T-helper 1 cell treated with Interleukin-12 subunit alpha and Interleukin-12 subunit beta and Interleukin-4 antibody, amounts not matched to agents 30 ng/mL and 1 ng/mL, for 36 hours (primary cell): ENCODE data around the gene PHF19. TPM values are rescaled to one million over a fixed set of nuclear protein-coding genes. Genes with fewer than 3 reads are reported as not detected.

Source experiments
- intact Hi-C: fragments of 100-400 bp; cut with micrococcal nuclease; formaldehyde crosslinking; loops from one replicate; pipeline ENCODE4 v1.15.1; 2024
- total RNA-seq: library from RNA; stranded (reverse); gene quantifications from 2 replicates; pipeline ENCODE4 v1.2.3, GENCODE V29; 2022

PHF19 gene
- 207 and 213 TPM in 2 replicates for total RNA-seq

- intact Hi-C loops: loop anchor here (1.0 to 2.0 kb wide), 7 partner anchors 9 to 324 kb away; partner anchors contain the start of genes RAB14 and TRAF1
Observed at GRCh38 chr9:120876842-120877240, at the start of gene PHF19. TSS of gene PHF19 (minus strand) at chr9:120877188. CDS start at chr9:120874741, 2,447 bp downstream.

DNA sequence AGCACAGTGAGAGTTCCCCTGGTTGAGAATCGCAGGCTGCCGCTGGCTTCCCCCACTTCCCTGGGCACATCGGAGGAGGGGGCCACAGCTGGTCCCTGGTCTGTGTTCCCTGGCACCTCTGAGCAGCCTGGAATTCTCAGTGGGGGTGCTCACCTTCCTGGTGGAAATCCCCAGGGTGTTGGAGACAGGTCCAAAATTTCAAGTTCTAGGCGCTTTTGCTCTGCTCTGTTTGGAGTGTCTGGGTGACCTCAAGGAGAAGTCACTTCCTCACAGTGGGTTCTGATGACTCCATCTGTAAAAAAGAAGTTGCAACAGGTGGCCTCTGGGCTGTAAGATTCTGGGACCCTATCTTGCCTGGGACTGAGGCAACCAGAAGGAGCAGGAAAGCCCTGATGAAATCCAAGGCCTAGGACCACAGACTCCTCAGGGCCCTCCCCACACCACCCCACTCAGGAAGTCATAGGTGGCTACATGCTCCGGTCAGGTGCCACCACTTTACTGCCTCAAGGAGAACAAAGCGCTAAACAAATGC, 49.5 kb upstream of the PHF19 start, which contains the start of gene TRAF1:
TSS of gene TRAF1 (minus strand) at position 400 of the 532 bp plus-strand sequence. CDS start 721 bp downstream, outside the sequence.
- intact Hi-C loops: loop anchor here (1.0 to 2.0 kb wide), 8 partner anchors 10 to 274 kb away; partner anchors contain the start of genes CNTRL, FBXW2, MEGF9 and RAB14

DNA sequence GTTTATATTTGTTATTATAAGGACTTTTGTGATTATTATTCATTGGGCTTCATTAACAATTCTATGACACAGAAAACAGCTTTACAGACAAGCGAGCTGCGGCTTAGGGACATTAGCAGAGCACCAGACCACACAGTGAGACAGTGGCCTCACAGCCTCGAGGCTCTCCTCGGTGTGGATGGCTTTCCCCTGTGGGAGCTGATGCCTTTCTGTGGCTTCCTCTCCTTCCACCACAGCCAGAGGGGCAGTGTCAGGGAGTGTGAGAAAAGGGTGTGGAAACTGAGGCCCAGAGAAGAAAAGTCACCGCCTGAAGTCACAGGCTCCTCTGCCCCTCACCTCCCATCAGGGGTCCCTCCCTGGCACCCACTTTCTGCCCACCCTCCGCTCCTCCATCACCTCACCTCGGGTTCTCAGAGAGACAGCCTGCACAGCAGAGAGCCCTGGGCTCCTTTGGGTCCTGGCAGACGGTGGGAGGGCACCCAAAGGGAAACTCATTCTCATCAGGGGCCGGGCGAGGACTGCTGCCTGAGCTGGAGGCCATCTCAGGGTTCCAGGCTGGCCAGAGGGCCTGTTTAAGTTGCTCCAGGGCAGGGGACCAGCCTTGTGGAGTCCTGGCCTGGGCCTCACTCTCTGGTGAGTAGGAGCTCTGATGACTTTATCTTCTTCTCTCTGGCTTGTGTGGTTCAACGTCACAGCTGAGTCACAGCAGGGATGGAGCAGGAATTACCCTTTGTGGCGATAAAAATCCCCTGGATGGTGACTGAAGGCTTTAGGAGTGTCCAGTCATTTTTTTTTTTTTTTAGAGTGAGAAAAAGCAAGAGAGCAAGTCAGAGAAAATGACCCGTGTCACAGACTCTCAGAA, 48.8 kb upstream of the PHF19 start:
- intact Hi-C loops: loop anchor here (1.0 to 2.0 kb wide), 10 partner anchors 9 to 275 kb away; partner anchors contain the start of genes CNTRL, FBXW2, MEGF9 and RAB14

DNA sequence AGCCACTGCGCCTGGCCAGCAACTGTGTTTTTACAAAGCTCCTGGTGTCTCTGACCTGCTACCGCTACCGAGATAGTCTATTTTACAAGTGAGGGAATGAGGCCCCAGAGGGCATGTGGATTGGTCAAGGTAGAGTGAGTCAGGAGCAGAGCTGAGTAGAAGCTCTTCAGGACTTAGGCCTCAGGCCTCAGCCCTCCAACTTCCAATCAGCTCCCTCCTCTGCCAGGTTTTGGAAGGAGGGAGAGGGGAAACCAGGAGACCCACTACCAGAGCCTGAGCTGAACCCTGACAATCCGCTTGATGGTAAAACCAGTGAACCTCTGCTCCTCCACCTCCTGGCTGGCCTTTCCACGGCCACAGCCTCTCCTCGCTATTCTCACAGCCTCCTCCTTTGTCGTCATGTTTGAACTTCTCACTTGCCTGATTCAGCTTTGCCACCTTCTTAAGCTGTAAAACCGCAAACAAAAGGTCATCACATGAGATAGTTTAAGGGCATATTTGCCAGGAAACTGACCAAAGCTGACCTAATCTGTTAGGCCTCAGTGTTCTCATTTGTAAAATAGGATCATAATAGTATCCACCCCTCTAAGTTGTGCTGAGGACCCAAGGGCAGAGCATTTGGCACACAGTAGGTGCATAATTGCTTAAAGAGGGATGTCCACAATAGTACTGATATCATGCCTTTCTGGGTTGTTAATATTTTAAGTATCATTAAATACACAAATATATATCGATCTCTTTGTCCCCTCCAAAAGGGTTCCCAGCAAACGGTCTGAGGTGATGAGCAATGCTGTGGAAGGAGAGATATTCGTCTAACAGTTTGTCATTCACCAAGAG, 47.9 kb upstream of the PHF19 start:
- intact Hi-C loops: loop anchor here (1.0 to 2.0 kb wide), 2 partner anchors 9 to 14 kb away; no protein-coding TSS in a partner anchor

DNA sequence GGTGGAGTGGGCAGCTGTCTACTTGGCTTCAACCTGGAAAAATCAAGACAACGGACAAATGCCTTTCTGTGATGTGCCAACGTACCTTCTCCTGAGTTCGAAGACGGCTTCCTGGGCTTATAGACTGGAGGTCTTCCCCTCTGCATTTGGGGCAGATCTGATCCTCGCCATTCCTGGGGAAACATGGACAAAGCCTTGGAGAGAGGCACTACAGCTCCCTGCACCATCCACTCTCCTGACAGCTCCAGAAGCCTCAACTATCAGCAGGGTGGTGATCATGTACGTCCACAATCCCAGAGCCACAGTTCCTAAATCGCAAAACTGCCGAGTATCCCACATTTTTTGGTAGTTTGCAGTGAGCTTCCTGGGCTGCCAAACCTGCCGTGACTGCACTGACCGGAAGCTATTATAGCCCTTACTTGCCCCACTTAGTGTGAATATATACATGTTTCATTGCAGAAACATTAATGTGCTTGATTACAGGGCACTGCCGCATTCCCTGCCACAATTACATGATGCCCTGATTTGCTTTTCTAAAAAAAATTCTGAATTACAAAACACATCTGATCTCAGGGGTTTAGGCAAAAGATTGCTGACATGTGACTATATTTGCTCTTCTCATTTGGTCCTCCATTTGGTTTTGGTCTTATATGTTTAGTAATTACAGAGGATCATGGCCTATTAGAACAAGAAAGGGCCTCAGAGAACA, 46.8 kb upstream of the PHF19 start:
- intact Hi-C loops: loop anchor here (2.0 kb wide), 1 partner anchor 13 kb away; no protein-coding TSS in a partner anchor

- intact Hi-C loops: no loop called here
Observed at GRCh38 chr9:120922404-120923195, 45.6 kb upstream of the PHF19 start.

- intact Hi-C loops: no loop called here
Observed at GRCh38 chr9:120921661-120922181, 44.7 kb upstream of the PHF19 start.

DNA sequence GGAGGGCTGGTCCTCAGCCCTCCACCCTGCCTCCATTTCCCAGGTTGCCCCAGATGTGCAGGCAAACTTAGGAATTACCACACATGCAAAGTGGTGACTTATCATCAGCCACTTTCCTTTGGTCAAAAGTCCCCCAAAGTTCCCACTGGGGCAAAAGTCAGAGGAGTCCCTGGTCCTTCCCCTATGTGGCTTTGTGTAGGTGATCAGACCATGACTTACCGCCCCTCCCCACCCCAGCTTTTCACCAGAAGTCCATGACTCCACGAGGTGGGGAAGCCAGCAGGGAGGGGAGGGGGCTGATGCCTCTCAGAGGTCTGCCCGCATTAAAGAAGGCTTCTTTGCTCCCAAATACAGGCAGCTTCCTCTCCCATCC, 43.8 kb upstream of the PHF19 start:
- intact Hi-C loops: no loop called here

DNA sequence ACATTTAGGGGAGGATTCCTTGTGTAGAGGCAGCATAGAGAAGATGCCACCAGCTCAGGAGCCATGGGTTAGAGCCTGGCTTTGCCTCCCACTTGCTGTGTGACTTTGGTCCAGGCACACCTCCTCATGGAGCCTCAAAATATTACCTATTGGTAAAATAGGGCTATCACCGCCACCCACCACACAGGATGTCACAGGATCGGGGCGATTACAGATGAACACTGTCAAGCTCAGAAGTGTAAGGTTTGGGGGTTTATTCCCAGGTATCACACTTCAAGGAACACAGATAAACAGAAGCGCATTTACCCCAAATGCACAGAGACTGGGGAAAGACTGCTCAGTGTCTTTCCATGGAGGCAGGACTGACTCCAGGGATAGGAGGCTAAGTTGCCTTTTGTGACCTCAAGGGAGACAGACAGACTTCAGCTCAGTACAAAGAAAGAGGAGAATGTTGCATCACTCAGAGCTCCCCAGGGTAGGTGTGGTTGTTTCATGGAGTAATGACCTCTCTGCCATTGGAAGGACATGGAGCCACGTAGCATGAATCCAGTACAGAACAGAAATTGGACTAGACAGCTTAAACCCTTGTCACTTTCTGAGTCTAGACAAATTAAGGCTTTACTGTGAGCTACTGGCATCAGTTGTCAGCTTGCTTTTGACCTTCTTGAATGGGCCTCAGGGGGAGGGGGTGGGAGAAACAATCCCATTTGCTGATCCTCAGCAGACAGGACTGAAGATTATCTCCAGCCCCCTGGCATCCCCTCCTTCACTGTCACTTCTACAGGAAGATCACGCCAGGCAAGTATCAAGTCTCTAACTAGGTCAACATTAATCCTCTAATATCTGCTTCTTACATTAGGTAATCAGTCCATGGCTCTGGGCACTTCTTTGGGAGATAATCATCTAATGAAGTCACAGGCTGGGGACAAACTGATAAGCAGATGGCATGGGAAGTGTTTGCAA, 43.1 kb upstream of the PHF19 start:
- intact Hi-C loops: no loop called here

DNA sequence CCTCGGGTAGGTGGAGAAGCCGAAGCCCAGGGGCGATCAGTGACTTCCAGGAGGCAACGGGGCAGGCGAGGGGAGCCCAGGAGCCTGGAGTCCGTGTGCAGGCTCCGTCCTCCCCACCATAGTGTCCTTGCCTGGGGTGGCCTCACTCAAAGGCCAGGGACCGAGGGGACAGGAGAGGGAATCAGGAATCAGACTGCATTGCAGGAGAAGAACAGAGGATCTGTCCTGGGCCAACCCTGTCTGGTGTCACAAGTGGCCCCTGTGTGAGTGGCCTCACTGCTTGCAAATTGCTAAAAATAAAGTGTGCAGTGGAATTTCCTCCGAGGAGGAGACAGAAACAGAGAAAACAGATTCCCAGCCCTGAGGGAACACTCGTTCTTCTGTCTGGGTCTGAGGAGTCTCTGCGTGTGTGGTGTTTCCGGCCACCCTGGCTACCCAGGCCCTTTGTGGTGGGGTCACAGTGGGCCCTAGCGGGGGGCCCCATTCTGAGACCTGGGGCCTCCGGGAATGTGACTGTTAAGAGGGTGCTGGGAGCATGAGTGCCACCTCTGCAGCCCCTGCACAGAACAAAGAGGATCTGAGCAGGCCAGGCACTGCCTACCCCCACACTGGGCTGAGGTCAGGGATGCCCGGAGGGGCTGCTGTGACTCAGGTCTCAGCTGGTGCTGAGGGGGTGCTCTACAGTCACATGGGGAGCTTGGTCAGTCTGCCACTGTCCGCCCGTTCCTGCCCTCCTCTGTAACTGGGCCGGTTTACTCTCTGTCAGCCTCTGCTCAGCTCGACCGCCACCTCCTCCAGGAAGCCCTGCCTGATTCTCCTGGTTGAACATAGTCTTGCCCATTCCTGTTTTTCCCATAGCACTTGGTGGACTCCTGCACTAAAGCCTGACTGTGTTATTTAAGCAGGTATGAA, 42.2 kb upstream of the PHF19 start:
- intact Hi-C loops: no loop called here

DNA sequence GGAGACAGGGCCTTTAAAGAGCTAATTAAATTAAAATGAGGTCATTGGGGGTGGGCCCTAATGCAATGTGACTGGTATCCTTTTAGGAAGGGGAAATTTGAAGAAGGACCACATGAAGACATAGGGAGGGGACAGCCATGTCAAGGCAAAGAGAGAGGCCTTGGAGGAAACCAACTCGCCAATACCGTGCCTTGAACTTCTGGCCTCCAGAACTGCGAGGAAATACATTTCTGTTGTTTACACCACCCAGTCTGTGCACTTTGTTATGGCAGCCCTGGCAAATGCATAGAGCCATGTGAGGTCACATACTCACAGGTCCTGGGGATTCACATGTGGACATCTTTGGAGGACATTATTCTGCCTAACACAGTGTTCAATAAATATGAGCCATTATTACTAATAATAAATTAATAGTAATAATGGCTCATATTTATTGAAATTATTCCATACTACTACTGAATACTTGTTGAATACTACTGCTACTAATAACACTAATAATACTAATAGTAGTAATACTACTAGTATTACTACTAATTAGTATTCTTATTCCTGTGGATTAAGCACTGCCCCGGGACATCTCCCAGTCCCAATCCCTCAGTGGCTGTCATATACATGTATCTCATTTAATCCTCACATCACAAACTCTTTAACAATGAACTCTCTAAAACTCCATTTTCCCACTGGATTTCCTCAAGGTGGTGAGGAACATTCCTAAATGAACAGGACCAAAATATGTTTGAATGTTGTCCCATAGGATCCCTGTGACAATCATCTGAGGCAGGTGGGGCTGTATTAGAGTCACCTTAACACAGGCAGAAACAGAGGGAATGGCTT, 41.2 kb upstream of the PHF19 start:
- intact Hi-C loops: no loop called here

DNA sequence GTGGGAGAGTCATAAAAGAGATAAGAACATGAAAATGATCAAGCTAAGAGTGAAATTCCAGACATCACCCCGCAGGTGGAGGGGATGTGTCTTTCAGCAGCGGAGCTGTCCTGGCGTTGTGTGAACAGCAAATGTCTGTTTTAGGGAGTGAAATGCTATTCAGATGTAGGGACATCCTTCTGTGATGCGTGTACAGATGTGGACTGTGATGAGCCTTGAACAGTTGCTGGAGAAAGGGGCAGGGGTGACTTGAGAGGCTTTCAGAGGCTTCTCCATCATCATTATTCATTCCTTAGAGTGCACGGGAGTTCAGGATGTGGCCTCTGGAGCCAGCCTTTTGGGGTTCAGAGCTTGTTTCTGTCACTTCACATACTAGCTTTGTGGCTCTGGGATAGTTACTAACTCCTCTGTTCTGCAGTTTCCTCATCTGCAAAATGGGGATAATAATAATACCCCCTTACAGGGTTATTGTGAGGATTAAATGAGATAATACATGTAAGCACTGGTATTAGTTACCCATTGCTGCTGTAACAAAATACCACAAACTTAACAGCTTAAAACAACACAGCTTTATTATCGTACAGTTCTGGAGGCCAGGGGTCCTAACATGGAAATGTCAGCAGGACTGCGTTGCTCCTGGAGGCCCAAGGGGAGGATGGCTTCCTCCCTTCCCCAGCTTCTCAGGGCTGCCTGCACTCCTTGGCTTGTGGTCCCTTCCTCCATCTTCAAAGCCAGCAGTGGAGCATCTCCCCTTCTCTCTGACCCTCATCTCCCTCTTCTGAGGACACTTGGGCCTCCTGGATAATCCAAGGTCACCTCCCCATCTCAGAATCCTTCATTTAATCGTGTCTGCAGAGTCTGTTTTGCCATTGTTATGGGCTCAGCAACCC, 40.2 kb upstream of the PHF19 start:
- intact Hi-C loops: loop anchor here (1.0 kb wide), 5 partner anchors 8 to 25 kb away; no protein-coding TSS in a partner anchor

DNA sequence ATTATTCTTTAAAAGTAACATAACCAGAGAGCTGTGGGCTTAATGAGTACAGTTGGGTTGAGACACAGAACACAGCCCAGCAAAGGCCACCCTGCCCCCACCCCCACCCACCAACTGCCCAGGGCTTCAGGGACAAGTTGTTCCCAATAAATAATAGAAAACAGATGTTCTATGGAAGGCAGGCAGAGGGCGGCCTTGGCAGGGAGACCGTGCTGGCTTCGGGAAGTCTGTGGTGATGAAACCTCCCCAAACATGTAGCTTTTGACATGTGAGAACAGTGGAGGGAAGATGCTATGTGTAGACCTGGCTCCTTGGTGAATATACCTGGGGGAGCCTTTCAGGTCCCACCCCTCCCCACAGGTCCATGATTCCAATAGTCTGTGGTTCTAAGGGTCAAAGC, 39.6 kb upstream of the PHF19 start:
- intact Hi-C loops: loop anchor here (1.0 kb wide), 5 partner anchors 9 to 24 kb away; no protein-coding TSS in a partner anchor

DNA sequence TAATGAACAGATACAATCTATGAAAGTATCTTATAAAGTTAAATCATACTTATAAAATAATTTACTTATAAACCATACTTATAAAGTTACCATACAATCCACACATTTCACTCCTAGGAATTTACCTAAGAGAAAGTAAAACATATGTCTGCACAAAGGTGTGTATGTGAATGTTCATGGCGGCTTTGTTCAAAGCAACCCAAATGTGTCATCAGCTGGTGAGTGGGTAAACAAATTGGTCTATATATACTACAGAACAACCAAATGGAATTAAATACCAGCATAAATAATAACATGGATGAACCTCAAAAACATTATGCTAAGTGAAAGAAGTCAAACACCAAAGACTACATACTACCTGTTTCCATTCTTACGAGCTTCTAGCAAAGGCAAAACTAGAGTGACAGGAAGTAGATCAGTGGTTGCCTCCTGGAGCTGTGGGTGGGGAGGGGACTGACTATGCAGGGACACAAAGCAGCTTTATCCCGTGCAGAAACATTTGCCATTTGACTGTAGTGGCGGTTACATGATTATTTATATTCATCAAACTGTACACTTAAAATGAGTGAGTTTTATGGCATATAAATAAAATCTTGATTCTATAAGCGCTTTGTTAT, 39.0 kb upstream of the PHF19 start:
- intact Hi-C loops: loop anchor here (1.0 kb wide), 5 partner anchors 9 to 24 kb away; no protein-coding TSS in a partner anchor

GRCh38 chr9:120914953-120915352, 38.0 kb upstream of the PHF19 start:
- intact Hi-C loops: no loop called here
